ENCODE measurements around the gene CD8B.

- TF ChIP-seq, protein P1, sequence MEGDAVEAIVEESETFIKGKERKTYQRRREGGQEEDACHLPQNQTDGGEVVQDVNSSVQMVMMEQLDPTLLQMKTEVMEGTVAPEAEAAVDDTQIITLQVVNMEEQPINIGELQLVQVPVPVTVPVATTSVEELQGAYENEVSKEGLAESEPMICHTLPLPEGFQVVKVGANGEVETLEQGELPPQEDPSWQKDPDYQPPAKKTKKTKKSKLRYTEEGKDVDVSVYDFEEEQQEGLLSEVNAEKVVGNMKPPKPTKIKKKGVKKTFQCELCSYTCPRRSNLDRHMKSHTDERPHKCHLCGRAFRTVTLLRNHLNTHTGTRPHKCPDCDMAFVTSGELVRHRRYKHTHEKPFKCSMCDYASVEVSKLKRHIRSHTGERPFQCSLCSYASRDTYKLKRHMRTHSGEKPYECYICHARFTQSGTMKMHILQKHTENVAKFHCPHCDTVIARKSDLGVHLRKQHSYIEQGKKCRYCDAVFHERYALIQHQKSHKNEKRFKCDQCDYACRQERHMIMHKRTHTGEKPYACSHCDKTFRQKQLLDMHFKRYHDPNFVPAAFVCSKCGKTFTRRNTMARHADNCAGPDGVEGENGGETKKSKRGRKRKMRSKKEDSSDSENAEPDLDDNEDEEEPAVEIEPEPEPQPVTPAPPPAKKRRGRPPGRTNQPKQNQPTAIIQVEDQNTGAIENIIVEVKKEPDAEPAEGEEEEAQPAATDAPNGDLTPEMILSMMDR (IDR thresholded peaks at IDR 0.05 in 4 of 5, conservative IDR thresholded peaks at IDR 0.05 in 1 of 5), result no peak
- no peak for TF ChIP-seq POLR2A (IDR thresholded peaks at IDR 0.05)
Observed at GRCh38 chr2:86774862-86775261, 86.8 kb downstream of the CD8B start.

All from gastrocnemius medialis (tissue), 4 donors.